HG02840 (cell line): Measurements from ENCODE around the gene LPP.

ENCODE experiments used
- ATAC-seq: cut with Tn5 transposase; IDR thresholded peaks from one replicate; pipeline ENCODE4 v1.9.1; 2021; ENCODE audit warnings: mild to moderate bottlenecking, moderate library complexity, moderate number of reproducible peaks; ENCODE audit not compliant: unreplicated experiment, low FRiP score

Gene LPP

GRCh38 chr3:188349351-188349901 lies 195.5 kb downstream of the LPP start:
- ATAC-seq: no peak

- ATAC-seq: no peak
Measured at GRCh38 chr3:188349933-188350332, 196.0 kb downstream of the LPP start.

- ATAC-seq: no peak
Measured at GRCh38 chr3:188350961-188351360, 197.0 kb downstream of the LPP start.

DNA sequence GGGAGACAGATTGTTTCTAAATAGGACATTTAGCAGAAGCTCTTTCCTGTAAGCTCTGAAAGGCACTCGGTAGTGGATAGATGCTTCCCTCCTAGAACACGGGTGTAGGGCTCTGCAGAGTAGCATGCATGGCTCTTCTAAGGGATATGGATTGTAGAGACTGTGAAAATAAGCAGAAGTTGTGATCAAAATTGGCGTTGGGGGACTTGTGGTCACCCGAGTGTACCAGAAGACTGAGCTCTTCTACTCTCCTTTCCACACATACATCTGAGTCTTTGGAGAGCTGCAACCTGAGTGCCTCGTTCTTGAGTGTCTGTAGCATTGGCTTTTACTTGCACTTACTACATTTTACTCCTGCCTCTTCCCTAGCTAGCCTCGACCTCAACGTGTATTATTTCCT lies 197.7 kb downstream of the LPP start:
- ATAC-seq: no peak

- ATAC-seq: no peak
Measured at GRCh38 chr3:188352196-188352927, 198.4 kb downstream of the LPP start.

DNA sequence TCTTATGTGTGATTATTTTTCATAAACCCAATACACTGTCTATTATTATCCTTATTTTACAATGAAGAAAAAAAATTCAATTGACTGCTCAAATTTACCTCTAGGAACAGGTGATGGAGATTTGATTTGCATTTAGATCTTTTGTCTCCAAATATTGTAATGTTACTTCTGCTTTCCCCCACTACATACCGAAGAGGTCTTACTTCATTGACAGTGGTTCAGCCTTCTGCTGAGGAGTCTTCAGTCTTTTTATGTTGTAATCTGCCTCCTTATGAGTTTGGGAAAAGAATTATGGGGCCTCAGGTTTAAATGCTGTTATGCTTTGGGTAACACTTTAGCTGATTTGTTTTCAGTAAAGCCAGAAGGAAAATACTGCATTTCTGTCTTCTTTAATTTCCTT lies 199.5 kb downstream of the LPP start:
- no peak for ATAC-seq

DNA sequence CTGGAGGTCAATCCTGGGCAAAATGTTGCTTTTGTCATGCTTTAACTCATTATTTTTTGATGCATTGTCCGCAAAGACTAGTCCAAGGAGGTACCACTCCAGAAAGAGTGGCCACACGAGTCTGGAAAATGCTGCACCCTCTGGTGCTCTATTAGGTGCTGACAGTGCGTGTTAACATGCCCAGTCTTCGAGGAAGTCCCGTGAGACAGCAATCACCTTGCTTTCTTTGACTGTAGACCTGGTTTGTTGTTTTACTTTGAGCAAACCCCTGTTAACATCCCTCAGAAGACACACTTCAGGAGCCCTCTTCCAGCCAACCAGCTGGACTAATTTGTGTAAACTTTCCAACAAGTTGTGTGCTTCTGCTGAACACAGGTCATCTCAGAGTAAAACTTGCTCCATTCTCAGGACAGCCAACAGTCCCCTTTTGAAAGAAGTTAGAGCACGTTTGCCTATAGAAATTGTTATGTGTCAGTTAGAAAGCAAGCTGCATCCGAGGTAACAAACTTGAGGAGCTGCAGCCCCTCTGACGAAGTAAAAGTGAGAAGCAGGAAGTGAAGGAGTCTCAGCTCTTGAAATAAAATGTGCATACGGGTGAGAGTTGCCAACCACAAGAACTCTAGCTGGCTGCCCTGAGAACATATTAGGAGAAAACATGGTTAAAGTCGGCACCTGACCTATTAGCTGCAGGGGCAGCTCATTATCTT lies 205.0 kb downstream of the LPP start:
- ATAC-seq: no peak

- ATAC-seq: no peak
Measured at GRCh38 chr3:188360364-188360881, 206.5 kb downstream of the LPP start.

GRCh38 chr3:188361888-188362287 lies 207.9 kb downstream of the LPP start:
- ATAC-seq: no peak

DNA sequence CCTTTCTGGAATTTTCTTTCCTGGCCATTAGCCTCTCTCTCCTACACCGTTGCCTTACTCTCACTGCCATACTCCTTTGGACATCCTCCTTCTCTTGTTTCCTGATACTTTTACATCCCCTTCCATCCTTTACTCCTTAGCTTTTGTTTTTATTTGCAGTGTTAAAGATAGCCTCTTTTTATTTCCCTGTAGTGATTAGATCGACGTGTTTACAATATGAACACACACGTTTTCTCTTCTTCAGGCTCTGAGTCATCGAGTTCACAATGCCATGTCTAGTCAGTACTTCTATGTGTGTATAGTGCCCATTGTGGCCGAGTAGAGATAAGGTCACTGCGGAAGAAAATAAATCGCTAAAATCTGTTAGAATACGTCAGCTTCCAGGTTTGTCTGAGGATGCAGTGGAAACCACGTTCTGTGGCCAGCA lies 208.5 kb downstream of the LPP start:
- ATAC-seq: no peak

DNA sequence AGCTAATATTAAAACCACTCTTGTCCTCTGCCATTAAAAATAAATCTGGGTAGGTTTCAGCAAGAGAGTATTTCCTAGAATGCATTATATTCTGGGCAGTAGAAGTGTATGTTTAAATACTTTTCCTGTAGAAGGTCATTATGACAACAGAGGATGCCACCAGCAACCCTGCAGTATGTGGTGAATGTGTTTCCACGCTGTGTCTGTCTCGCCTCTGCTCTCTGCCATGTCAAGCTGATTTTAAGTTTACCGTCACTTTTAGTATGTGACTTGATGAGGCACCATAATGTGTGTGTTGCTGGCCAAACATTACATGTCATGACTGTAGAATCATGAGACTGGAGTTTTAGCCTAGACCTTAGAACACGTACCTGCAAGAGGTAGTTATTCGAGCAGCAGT lies 211.2 kb downstream of the LPP start:
- ATAC-seq: no peak

DNA sequence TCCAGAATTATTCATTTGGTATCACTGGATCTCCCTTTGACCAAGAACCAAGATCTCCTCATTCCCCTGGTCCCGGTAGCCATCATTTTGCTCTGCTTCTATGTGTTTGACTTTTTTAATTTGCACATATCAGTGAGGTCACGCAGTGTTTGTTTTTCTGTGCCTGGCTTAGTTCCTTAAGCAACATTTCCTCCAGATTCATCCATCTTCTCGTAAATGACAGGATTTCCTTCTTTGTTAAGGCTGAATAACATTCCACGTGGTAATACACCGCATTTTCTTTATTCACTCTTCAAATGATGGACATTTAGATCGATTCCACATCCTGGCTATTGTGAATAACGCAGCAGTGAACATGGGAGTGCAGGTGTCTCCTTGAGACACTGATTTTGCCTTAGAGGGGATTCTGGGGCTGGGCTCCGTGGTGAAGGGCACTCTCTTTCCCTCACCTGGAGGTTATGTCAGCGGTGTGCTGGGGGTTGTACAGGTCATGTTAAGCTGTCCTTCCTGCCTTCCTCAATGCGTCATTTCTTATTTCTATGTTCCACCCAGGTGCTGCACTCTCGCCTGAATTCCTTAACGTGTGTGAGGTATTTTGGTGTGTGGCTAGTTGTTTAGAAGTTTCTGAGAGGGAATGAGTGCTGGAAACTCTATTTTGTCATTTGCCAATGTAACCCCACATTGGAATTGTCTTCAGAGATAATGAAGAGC lies 212.2 kb downstream of the LPP start:
- ATAC-seq: no peak

- no peak for ATAC-seq
Measured at GRCh38 chr3:188367678-188368077, 213.7 kb downstream of the LPP start.

GRCh38 chr3:188369526-188369925 lies 215.6 kb downstream of the LPP start:
- ATAC-seq: no peak

- ATAC-seq: no peak
Measured at GRCh38 chr3:188370081-188370830, 216.3 kb downstream of the LPP start.

DNA sequence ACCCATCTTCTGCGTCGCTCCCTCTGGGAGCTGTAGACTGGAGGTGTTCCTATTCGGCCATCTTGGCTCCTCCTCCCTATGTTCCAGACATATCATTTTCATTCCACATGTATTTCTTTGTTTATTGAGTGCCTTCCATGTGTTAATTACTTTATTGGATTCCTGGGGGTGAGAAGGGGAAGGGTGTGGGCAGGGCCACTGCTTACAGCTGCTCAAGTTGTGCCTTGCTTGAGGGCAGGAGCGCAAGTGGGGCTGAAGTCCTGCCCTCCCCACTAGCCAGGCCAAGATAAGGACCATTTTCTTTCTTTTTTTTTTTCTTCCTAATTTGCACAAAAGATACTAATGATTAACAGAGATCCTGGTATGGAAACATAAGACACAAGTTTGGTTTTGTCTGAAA lies 224.8 kb downstream of the LPP start:
- ATAC-seq: no peak

DNA sequence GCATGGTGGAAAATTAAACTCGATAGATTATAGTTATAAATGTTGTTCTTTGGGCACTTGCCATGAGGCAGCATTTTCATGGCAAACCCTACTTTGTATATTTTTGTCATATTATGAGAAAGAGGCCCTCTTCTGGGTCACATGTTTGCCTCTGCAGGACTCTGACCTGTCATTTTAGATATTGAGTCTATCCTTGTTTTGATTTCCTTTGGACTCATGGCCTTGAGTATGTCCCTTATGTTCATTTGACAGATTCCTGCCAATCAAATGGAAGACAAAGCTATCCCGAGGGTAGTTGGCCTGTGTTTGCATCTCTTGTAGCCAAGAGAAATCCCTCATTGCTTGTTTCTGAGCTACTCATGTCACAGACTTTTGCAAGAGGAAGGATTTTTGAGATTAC lies 226.3 kb downstream of the LPP start:
- no peak for ATAC-seq

DNA sequence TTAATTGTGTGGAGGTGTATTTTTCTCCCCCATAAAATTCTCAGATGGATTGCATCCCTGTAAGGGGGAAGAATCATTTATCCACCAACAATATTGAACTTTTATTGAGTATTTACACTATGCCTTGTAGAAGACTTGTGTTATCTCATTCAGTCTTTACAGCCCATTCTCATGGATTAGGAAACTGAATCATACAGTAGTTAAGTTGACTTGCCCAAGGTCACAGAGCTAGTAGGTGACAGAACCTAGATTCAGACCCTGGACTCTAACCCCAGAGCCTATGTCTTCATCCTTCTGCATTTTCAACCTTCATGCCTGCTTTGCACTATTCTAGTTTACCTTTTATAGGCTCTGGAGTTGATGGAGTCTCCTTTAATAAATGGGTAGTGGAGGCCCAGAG lies 226.8 kb downstream of the LPP start:
- ATAC-seq: no peak

- ATAC-seq: no peak
Measured at GRCh38 chr3:188383748-188384147, 229.8 kb downstream of the LPP start.

DNA sequence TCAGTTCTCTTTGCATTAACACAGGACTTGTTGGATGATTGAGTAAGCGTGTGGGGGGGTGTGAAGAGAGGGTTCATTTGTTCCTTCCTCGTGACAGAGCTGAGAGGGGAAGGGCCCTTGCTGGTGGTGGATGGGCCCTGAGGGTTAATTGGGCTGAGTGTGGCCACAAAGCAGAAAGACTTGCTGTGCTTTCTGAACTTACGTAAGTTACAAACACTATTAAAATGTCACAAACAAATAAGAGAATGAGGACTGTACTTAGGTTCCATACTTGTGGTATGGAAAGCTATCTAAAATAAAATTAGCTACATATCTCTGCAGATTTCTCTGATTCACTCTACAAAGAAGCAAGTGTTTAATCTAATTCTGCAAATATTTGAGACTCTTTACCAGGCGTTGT lies 231.3 kb downstream of the LPP start:
- no peak for ATAC-seq
